Fibroblast of the aortic adventitia (primary cell): ENCODE measurements around the gene MACROD1. TPM values are rescaled to one million over a fixed set of nuclear protein-coding genes. Genes with fewer than 3 reads are reported as not detected.
A peak's percentile ranks its signal among the peaks of the same experiment; 100 is the strongest.

ENCODE experiments used
- DNase-seq: peaks from one replicate; pipeline ENCODE4 v3.0.0-alpha.2; 2010; ENCODE audit warnings: low read depth
- H3K4me3 ChIP-seq: 2 replicates; pipeline ENCODE4 v1.5.1; 2011; ENCODE audit warnings: low read depth, mild to moderate bottlenecking, control low read depth, low read length, moderate library complexity
- CTCF ChIP-seq: IDR thresholded peaks from 2 replicates; pipeline ENCODE4 v1.5.1; 2011; ENCODE audit warnings: mild to moderate bottlenecking, low read length, control low read depth, inconsistent platforms; ENCODE audit not compliant: insufficient read depth
- total RNA-seq: library from RNA; depleted of rRNA; stranded (reverse); fragments of >200 nt; gene quantifications from 2 replicates; pipeline ENCODE4 v1.2.3, GENCODE V29; 2012; ENCODE audit warnings: low replicate concordance

The MACROD1 gene
- total RNA-seq, 1 donor, result 14.5 TPM

GRCh38 chr11:64146036-64146955 is 19.6 kb downstream of the MACROD1 start:
- no peak overlapping the region for H3K4me3 ChIP-seq
- peak; percentile 72 for TF ChIP-seq CTCF
- DNase-seq, result peak; percentile 24

GRCh38 chr11:64144587-64145472 is 21.1 kb downstream of the MACROD1 start:
- TF ChIP-seq CTCF, result no peak
- no peak for DNase-seq
- no peak overlapping the region for H3K4me3 ChIP-seq

- no peak for DNase-seq
- no peak for TF ChIP-seq CTCF
- no peak overlapping the region for H3K4me3 ChIP-seq
Observed at GRCh38 chr11:64141081-64141783, 24.7 kb downstream of the MACROD1 start.

GRCh38 chr11:64140082-64140481 is 25.8 kb downstream of the MACROD1 start:
- no peak for TF ChIP-seq CTCF
- no peak for DNase-seq
- no peak overlapping the region for H3K4me3 ChIP-seq

- H3K4me3 ChIP-seq, result no peak overlapping the region
- DNase-seq, result no peak
- no peak for TF ChIP-seq CTCF
Observed at GRCh38 chr11:64139049-64139448, 26.9 kb downstream of the MACROD1 start.

GRCh38 chr11:64138398-64138797 is 27.5 kb downstream of the MACROD1 start:
- no peak for TF ChIP-seq CTCF
- no peak overlapping the region for H3K4me3 ChIP-seq
- DNase-seq, result no peak
